Vagina (tissue), 2 donors: Measurements from ENCODE around the gene BCAS3.

Experiments used
- POLR2A ChIP-seq, 2 donors: fragments of 450-650 bp; IDR thresholded peaks; one replicate each; pipeline ENCODE4 v1.6.1; 2017; ENCODE audit warnings: antibody characterized with exemption in 2 of 2, mild to moderate bottlenecking in 2 of 2, moderate library complexity in 2 of 2
- TF ChIP-seq, protein P1 (sequence below), 3 experiments: fragments of 450-650 bp in 2 of 3; fragments of 200-600 bp in 1 of 3; sonication (generic) in 1 of 3; IDR thresholded peaks; one replicate each; pipeline ENCODE4 v1.5.1; 2017 to 2019; ENCODE audit warnings: antibody characterized with exemption in 3 of 3, mild to moderate bottlenecking in 2 of 3, moderate library complexity in 2 of 3

DNA sequence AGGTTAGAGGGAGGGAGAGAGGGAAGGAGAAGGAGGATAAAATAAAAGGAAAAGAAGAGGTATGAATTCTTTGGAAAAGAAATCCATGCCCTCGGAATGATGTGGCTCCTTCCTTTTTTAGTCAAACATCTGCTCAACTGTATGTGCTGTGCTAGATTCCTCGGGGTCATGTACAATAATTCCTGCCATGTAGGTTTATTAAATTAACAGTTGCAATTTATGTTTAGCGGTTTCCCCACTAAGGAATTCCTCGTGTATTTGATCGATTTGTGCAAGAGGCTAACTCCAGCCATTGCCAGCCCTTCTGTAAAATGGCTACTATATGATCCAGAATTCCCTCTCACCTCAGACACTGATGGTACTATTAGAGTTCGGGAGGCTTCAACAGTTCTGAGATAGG, 639.0 kb downstream of the BCAS3 start:
- TF ChIP-seq, protein P1, sequence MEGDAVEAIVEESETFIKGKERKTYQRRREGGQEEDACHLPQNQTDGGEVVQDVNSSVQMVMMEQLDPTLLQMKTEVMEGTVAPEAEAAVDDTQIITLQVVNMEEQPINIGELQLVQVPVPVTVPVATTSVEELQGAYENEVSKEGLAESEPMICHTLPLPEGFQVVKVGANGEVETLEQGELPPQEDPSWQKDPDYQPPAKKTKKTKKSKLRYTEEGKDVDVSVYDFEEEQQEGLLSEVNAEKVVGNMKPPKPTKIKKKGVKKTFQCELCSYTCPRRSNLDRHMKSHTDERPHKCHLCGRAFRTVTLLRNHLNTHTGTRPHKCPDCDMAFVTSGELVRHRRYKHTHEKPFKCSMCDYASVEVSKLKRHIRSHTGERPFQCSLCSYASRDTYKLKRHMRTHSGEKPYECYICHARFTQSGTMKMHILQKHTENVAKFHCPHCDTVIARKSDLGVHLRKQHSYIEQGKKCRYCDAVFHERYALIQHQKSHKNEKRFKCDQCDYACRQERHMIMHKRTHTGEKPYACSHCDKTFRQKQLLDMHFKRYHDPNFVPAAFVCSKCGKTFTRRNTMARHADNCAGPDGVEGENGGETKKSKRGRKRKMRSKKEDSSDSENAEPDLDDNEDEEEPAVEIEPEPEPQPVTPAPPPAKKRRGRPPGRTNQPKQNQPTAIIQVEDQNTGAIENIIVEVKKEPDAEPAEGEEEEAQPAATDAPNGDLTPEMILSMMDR (IDR thresholded peaks at IDR 0.05), result no peak
- no peak for TF ChIP-seq POLR2A (IDR thresholded peaks at IDR 0.05)
